GM23338 (cell line): ENCODE measurements around the gene ABL1. TPM values are rescaled to one million over a fixed set of nuclear protein-coding genes. Genes with fewer than 3 reads are reported as not detected.

ENCODE experiments used
- ATAC-seq: fragments of 200-7000 bp; cut with Tn5 transposase; 3 replicates; pipeline ENCODE4 v1.9.1; 2020
- DNase-seq: peaks from one replicate; pipeline ENCODE4 v3.0.0-alpha.2; 2015; ENCODE audit warnings: low spot score
- H2AFZ ChIP-seq: fragments of 200-600 bp; sonication (generic); 2 replicates; pipeline ENCODE4 v1.8.0; 2016; ENCODE audit warnings: antibody characterized with exemption, mild to moderate bottlenecking, moderate library complexity
- H3F3A ChIP-seq: fragments of 200-600 bp; sonication (generic); replicated peaks from 2 replicates; pipeline ENCODE4 v1.8.0; 2017; ENCODE audit warnings: antibody characterized with exemption, mixed run types, low read depth
- H3K27ac ChIP-seq: fragments of 200-600 bp; sonication (generic); 2 replicates; pipeline ENCODE4 v1.6.1; 2016; ENCODE audit warnings: low read depth
- H3K27me3 ChIP-seq: fragments of 200-600 bp; sonication (generic); 2 replicates; pipeline ENCODE4 v1.8.0; 2016; ENCODE audit warnings: mild to moderate bottlenecking, mixed run types, moderate library complexity; ENCODE audit not compliant: insufficient read depth
- H3K36me3 ChIP-seq: fragments of 200-600 bp; sonication (generic); 2 replicates; pipeline ENCODE4 v1.8.0; 2016; ENCODE audit warnings: mild to moderate bottlenecking; ENCODE audit not compliant: insufficient read depth
- H3K4me1 ChIP-seq: fragments of 200-600 bp; sonication (generic); 2 replicates; pipeline ENCODE4 v1.8.0; 2016; ENCODE audit warnings: mild to moderate bottlenecking, moderate library complexity; ENCODE audit not compliant: insufficient read depth
- H3K4me2 ChIP-seq: fragments of 200-600 bp; sonication (generic); 2 replicates; pipeline ENCODE4 v1.7.1; 2017; ENCODE audit warnings: mixed run types
- H3K4me3 ChIP-seq: fragments of 200-600 bp; sonication (generic); 2 replicates; pipeline ENCODE4 v1.6.1; 2016; ENCODE audit warnings: mixed run types
- H3K79me2 ChIP-seq: fragments of 200-600 bp; sonication (generic); replicated peaks from 2 replicates; pipeline ENCODE4 v1.8.0; 2017; ENCODE audit warnings: mild to moderate bottlenecking; ENCODE audit not compliant: insufficient read depth
- H3K9me2 ChIP-seq: fragments of 200-600 bp; sonication (generic); 2 replicates; pipeline ENCODE4 v1.8.0; 2017; ENCODE audit not compliant: insufficient read depth
- H4K20me1 ChIP-seq: fragments of 200-600 bp; sonication (generic); replicated peaks from 2 replicates; pipeline ENCODE4 v1.8.0; 2017; ENCODE audit warnings: mild to moderate bottlenecking; ENCODE audit not compliant: insufficient read depth
- H3K27ac Mint-ChIP-seq: 2 replicates; pipeline ENCODE4 v1.8.0; 2020; ENCODE audit warnings: inconsistent platforms, mild to moderate bottlenecking, moderate library complexity, mixed read lengths
- H3K27me3 Mint-ChIP-seq: 3 replicates; pipeline ENCODE4 v1.8.0; 2022; ENCODE audit warnings: low read depth, mild to moderate bottlenecking, moderate library complexity, mixed read lengths, inconsistent platforms; ENCODE audit not compliant: insufficient read depth, poor library complexity
- H3K36me3 Mint-ChIP-seq: 3 replicates; pipeline ENCODE4 v1.8.0; 2021; ENCODE audit warnings: low read depth, mild to moderate bottlenecking, inconsistent platforms, moderate library complexity, mixed read lengths
- H3K4me1 Mint-ChIP-seq: 3 replicates; pipeline ENCODE4 v1.8.0; 2020; ENCODE audit warnings: mild to moderate bottlenecking, inconsistent platforms, mixed read lengths
- H3K4me3 Mint-ChIP-seq: 3 replicates; pipeline ENCODE4 v1.8.0; 2021; ENCODE audit warnings: moderate library complexity, mild to moderate bottlenecking, inconsistent platforms, mixed read lengths
- H3K9me3 Mint-ChIP-seq: 3 replicates; pipeline ENCODE4 v1.8.0; 2020; ENCODE audit warnings: moderate library complexity, mild to moderate bottlenecking, inconsistent platforms, mixed read lengths
- CREB1 ChIP-seq: fragments of 250-450 bp; sonication (Bioruptor Pico); IDR thresholded peaks from 2 replicates; pipeline ENCODE4 v1.5.0; 2020; ENCODE audit warnings: low read depth, mild to moderate bottlenecking, moderate library complexity
- ETS1 ChIP-seq: IDR thresholded peaks from 2 replicates; pipeline ENCODE4 v1.6.1; 2016; ENCODE audit warnings: antibody characterized with exemption
- EZH2 ChIP-seq: fragments of 200-600 bp; sonication (generic); IDR thresholded peaks from one replicate; pipeline ENCODE4 v1.8.0; 2017; ENCODE audit warnings: antibody characterized with exemption, mild to moderate bottlenecking, low read depth; ENCODE audit not compliant: unreplicated experiment
- EZH2phosphoT487 ChIP-seq: fragments of 200-600 bp; sonication (generic); IDR thresholded peaks from one replicate; pipeline ENCODE4 v1.8.1; 2018; ENCODE audit warnings: antibody characterized with exemption; ENCODE audit not compliant: unreplicated experiment
- JUNB ChIP-seq: IDR thresholded peaks from one replicate; pipeline ENCODE4 v1.6.1; 2016; ENCODE audit warnings: antibody characterized with exemption; ENCODE audit not compliant: unreplicated experiment
- NANOG ChIP-seq: IDR thresholded peaks from 2 replicates; pipeline ENCODE4 v1.6.1; 2016; ENCODE audit warnings: antibody characterized with exemption, borderline replicate concordance
- POLR2AphosphoS5 ChIP-seq: IDR thresholded peaks from 2 replicates; pipeline ENCODE4 v1.6.1; 2016; ENCODE audit warnings: antibody characterized with exemption, low read depth
- REST ChIP-seq: IDR thresholded peaks from one replicate; pipeline ENCODE4 v1.6.1; 2018; ENCODE audit warnings: antibody characterized with exemption; ENCODE audit not compliant: unreplicated experiment
- STAT1 ChIP-seq: IDR thresholded peaks from one replicate; pipeline ENCODE4 v1.6.1; 2016; ENCODE audit warnings: antibody characterized with exemption; ENCODE audit not compliant: unreplicated experiment
- ZNF114 ChIP-seq: fragments of 250-450 bp; sonication (Bioruptor Pico); IDR thresholded peaks from 2 replicates; pipeline ENCODE4 v1.5.0; 2020; ENCODE audit warnings: mild to moderate bottlenecking, moderate library complexity
- ZNF331 ChIP-seq: fragments of 250-450 bp; sonication (Bioruptor Pico); IDR thresholded peaks from 2 replicates; pipeline ENCODE4 v1.5.0; 2020; ENCODE audit warnings: low read depth, mild to moderate bottlenecking, moderate library complexity
- ZNF462 ChIP-seq: fragments of 250-450 bp; sonication (Bioruptor Pico); IDR thresholded peaks from 2 replicates; pipeline ENCODE4 v1.5.0; 2020; ENCODE audit warnings: mild to moderate bottlenecking, moderate library complexity
- polyA plus RNA-seq: library from polyadenylated mRNA; unstranded; fragments of >200 nt; fragmentation: Nextera tagmentation; extraction: Ambion mirVana; gene quantifications from 2 replicates; pipeline ENCODE4 v1.2.1, GENCODE V29; 2016
- total RNA-seq: library from RNA; depleted of rRNA; stranded (reverse); fragments of >200 nt; shearing (Covaris generic); gene quantifications from 2 replicates; pipeline ENCODE4 v1.2.3, GENCODE V29; 2014
- TF ChIP-seq, protein P1 (sequence below), 2 experiments: fragments of 200-600 bp in 1 of 2; sonication (generic) in 1 of 2; conservative IDR thresholded peaks; 2 replicates each; pipeline versions ENCODE4 v1.5.1 to v1.6.1; 2016 to 2017; ENCODE audit warnings: antibody characterized with exemption in 2 of 2, low read depth in 2 of 2, mild to moderate bottlenecking in 2 of 2, moderate library complexity in 1 of 2

ABL1 gene
- total and polyA plus RNA-seq, 2 experiments from 2014 or later, result 20.7 to 85.1 TPM

DNA sequence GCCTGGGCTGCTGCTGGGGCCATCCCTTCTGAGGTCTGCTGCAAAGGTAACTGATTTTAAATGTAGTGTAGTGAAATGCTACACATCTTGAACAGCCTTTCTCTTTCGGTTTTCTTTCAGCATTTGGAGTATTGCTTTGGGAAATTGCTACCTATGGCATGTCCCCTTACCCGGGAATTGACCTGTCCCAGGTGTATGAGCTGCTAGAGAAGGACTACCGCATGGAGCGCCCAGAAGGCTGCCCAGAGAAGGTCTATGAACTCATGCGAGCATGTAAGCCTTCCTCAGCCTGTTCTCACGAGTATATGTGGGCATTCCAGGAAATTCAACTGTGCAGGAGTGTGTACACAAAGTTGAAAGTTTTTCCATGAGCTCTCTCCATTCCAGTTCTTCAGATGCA is 43.2 kb downstream of the ABL1 start:
- Histone ChIP-seq H3K36me3 (peaks cover 59% of the 10 kb centered on the region), H3K79me2 (no peaks in the 10 kb centered on the region), H3K4me2 (no peak overlapping the region), H3F3A (no peaks in the 10 kb centered on the region; the same call in 1 of the 2 replicates), H3K27me3 (no peaks in the 10 kb centered on the region), H4K20me1 (peaks cover 9% of the 10 kb centered on the region), H3K4me1 (no peaks in the 10 kb centered on the region), H3K4me3 (no peak overlapping the region), H3K27ac (no peak overlapping the region), H2AFZ (no peak overlapping the region), H3K9me2 (no peaks in the 10 kb centered on the region)
- DNase-seq (no peak), ATAC-seq (no peak)
- Mint-ChIP-seq H3K9me3 (no peaks in the 10 kb centered on the region), H3K36me3 (peaks cover 85% of the 10 kb centered on the region), H3K4me1 (no peaks in the 10 kb centered on the region), H3K27ac (no peak overlapping the region), H3K4me3 (no peak overlapping the region), H3K27me3 (peaks cover 6% of the 10 kb centered on the region)
- TF ChIP-seq POLR2AphosphoS5 (no peak), EZH2phosphoT487 (no peak), JUNB (no peak), NANOG (no peak), STAT1 (no peak), ZNF331 (CRISPR knock-in tag) (no peak), ZNF462 (CRISPR knock-in tag) (no peak), ETS1 (no peak), CREB1 (CRISPR knock-in tag) (no peak), ZNF114 (CRISPR knock-in tag) (no peak), REST (no peak), EZH2 (no peak)
- TF ChIP-seq, protein P1, sequence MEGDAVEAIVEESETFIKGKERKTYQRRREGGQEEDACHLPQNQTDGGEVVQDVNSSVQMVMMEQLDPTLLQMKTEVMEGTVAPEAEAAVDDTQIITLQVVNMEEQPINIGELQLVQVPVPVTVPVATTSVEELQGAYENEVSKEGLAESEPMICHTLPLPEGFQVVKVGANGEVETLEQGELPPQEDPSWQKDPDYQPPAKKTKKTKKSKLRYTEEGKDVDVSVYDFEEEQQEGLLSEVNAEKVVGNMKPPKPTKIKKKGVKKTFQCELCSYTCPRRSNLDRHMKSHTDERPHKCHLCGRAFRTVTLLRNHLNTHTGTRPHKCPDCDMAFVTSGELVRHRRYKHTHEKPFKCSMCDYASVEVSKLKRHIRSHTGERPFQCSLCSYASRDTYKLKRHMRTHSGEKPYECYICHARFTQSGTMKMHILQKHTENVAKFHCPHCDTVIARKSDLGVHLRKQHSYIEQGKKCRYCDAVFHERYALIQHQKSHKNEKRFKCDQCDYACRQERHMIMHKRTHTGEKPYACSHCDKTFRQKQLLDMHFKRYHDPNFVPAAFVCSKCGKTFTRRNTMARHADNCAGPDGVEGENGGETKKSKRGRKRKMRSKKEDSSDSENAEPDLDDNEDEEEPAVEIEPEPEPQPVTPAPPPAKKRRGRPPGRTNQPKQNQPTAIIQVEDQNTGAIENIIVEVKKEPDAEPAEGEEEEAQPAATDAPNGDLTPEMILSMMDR (conservative IDR thresholded peaks at IDR 0.05; ENCODE audit: low read depth in 2 of 2), result no peak
